HG02884 (cell line): Measurements from ENCODE around the gene LRRC55.

Experiments
- ATAC-seq: cut with Tn5 transposase; IDR thresholded peaks from one replicate; pipeline ENCODE4 v1.9.1; 2021; ENCODE audit warnings: mild to moderate bottlenecking, moderate library complexity; ENCODE audit not compliant: unreplicated experiment

The LRRC55 gene

GRCh38 chr11:57199330-57199729 lies 17.6 kb downstream of the LRRC55 start:
- no peak for ATAC-seq

GRCh38 chr11:57200917-57201316 lies 19.2 kb downstream of the LRRC55 start:
- ATAC-seq = no peak

GRCh38 chr11:57202281-57202680 lies 20.5 kb downstream of the LRRC55 start:
- no peak for ATAC-seq

- no peak for ATAC-seq
These were observed 21.6 kb downstream of the LRRC55 start for GRCh38 chr11:57203359-57203758.

GRCh38 chr11:57203882-57204480 lies 22.2 kb downstream of the LRRC55 start:
- ATAC-seq = no peak

- ATAC-seq = no peak
These were observed 23.4 kb downstream of the LRRC55 start for GRCh38 chr11:57205041-57205641.

GRCh38 chr11:57207168-57207567 lies 25.4 kb downstream of the LRRC55 start:
- ATAC-seq = no peak

- ATAC-seq = no peak
These were observed 29.0 kb downstream of the LRRC55 start for GRCh38 chr11:57210781-57211180.

- no peak for ATAC-seq
These were observed 31.8 kb downstream of the LRRC55 start for GRCh38 chr11:57213342-57214097.

- no peak for ATAC-seq
These were observed 32.3 kb downstream of the LRRC55 start for GRCh38 chr11:57214098-57214417.

GRCh38 chr11:57214494-57214893 lies 32.7 kb downstream of the LRRC55 start:
- no peak for ATAC-seq

- ATAC-seq = no peak
These were observed 34.7 kb downstream of the LRRC55 start for GRCh38 chr11:57216463-57216862.

- ATAC-seq = no peak
These were observed 35.3 kb downstream of the LRRC55 start for GRCh38 chr11:57217053-57217452.

GRCh38 chr11:57219021-57219627 lies 37.4 kb downstream of the LRRC55 start:
- ATAC-seq = no peak

GRCh38 chr11:57222239-57222638 lies 40.5 kb downstream of the LRRC55 start:
- ATAC-seq = no peak

- no peak for ATAC-seq
These were observed 41.8 kb downstream of the LRRC55 start for GRCh38 chr11:57223601-57224000.

- no peak for ATAC-seq
These were observed 42.4 kb downstream of the LRRC55 start for GRCh38 chr11:57224128-57224527.

- no peak for ATAC-seq
These were observed 42.8 kb downstream of the LRRC55 start for GRCh38 chr11:57224537-57224936.

- no peak for ATAC-seq
These were observed 46.8 kb downstream of the LRRC55 start for GRCh38 chr11:57228600-57228999.

GRCh38 chr11:57230316-57230715 lies 48.6 kb downstream of the LRRC55 start:
- no peak for ATAC-seq

- no peak for ATAC-seq
These were observed 49.2 kb downstream of the LRRC55 start for GRCh38 chr11:57230791-57231538.
